Measurements from ENCODE around the gene SNRPA. TPM values are rescaled to one million over a fixed set of nuclear protein-coding genes. Genes with fewer than 3 reads are reported as not detected.

The SNRPA gene
- total RNA-seq, 1 donor: 20.6 TPM

DNA sequence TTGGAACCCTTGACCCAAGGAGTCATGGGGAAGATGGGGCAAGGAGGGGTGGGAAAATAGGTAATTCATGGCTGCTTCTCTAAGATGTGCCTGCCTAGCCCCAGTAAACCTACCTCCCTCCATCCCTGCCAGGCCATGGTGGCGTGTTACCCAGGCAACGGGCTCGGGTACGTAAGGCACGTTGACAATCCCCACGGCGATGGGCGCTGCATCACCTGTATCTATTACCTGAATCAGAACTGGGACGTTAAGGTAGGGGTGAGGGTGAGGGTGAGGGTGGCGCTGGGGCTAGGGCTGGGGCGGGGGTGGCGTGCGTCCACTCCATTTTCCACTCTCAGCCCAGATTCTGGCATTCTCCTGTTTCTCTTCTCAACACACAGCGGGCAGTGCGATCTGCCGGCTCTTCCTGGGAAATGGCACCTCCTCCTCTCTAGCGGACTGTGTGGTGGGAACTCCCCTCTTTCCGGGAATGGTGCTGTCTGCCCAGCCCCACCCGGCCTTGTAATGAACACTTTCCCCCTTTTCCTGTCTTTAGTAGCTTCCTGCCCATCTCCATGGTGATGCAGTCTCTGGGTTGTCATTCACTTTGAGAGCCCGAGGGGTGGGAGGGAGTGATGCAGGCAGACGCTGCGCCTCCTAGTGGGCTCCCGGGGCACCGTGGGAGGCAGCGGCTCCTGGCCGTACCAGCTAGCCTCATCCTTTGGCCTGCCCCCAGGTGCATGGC, 55.6 kb downstream of the SNRPA start:
- H3K4me2 ChIP-seq (ENCODE audit: insufficient read depth, low read length): peak overlapping the region; percentile 75
- no peaks in the 10 kb centered on the region for H3K27me3 ChIP-seq (ENCODE audit: insufficient read depth, low read length)
- TF ChIP-seq, protein P1, sequence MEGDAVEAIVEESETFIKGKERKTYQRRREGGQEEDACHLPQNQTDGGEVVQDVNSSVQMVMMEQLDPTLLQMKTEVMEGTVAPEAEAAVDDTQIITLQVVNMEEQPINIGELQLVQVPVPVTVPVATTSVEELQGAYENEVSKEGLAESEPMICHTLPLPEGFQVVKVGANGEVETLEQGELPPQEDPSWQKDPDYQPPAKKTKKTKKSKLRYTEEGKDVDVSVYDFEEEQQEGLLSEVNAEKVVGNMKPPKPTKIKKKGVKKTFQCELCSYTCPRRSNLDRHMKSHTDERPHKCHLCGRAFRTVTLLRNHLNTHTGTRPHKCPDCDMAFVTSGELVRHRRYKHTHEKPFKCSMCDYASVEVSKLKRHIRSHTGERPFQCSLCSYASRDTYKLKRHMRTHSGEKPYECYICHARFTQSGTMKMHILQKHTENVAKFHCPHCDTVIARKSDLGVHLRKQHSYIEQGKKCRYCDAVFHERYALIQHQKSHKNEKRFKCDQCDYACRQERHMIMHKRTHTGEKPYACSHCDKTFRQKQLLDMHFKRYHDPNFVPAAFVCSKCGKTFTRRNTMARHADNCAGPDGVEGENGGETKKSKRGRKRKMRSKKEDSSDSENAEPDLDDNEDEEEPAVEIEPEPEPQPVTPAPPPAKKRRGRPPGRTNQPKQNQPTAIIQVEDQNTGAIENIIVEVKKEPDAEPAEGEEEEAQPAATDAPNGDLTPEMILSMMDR (IDR thresholded peaks at IDR 0.05; ENCODE audit: extremely low read depth, low read depth, low read length): peak; percentile 94
- H3K4me1 ChIP-seq (ENCODE audit: insufficient read depth, low read length): peaks cover 32% of the 10 kb centered on the region
- H3K9me3 ChIP-seq (ENCODE audit: low read depth, low read length): no peaks in the 10 kb centered on the region
- H3K36me3 ChIP-seq (ENCODE audit: insufficient read depth, low read length): peaks cover 51% of the 10 kb centered on the region
- H4K20me1 ChIP-seq (ENCODE audit: insufficient read depth, low read length): peaks cover 84% of the 10 kb centered on the region
- peaks cover 78% of the 10 kb centered on the region for H3K79me2 ChIP-seq (ENCODE audit: insufficient read depth, low read length)
- peak; percentile 100 for DNase-seq (ENCODE audit: insufficient read length, low spot score, missing footprints)
- peak overlapping the region; percentile 21 for H2AFZ ChIP-seq (ENCODE audit: low read length)
- H3K27ac ChIP-seq (ENCODE audit: low read depth, low read length): peak overlapping the region; percentile 69
- H3K4me3 ChIP-seq (ENCODE audit: insufficient read depth, low read length): peak overlapping the region; percentile 36

GRCh38 chr19:40807147-40808020, 56.4 kb downstream of the SNRPA start:
- peak; percentile 75 for DNase-seq (ENCODE audit: insufficient read length, low spot score, missing footprints)
- Histone ChIP-seq H3K4me1 (ENCODE audit: insufficient read depth, low read length) (peaks cover 24% of the 10 kb centered on the region), H3K9me3 (ENCODE audit: low read depth, low read length) (no peaks in the 10 kb centered on the region), H3K4me3 (ENCODE audit: insufficient read depth, low read length) (no peak overlapping the region), H3K36me3 (ENCODE audit: insufficient read depth, low read length) (peaks cover 43% of the 10 kb centered on the region), H3K79me2 (ENCODE audit: insufficient read depth, low read length) (peaks cover 70% of the 10 kb centered on the region), H4K20me1 (ENCODE audit: insufficient read depth, low read length) (peaks cover 76% of the 10 kb centered on the region), H3K27me3 (ENCODE audit: insufficient read depth, low read length) (peaks cover 3% of the 10 kb centered on the region), H2AFZ (ENCODE audit: low read length) (no peak overlapping the region), H3K4me2 (ENCODE audit: insufficient read depth, low read length) (peak overlapping the region; percentile 75), H3K27ac (ENCODE audit: low read depth, low read length) (peak overlapping the region; percentile 56)
- TF ChIP-seq, protein P1 (IDR thresholded peaks at IDR 0.05; ENCODE audit: extremely low read depth, low read depth, low read length): no peak

- Histone ChIP-seq H3K4me2 (ENCODE audit: insufficient read depth, low read length) (no peak overlapping the region), H3K4me1 (ENCODE audit: insufficient read depth, low read length) (peaks cover 18% of the 10 kb centered on the region), H3K27ac (ENCODE audit: low read depth, low read length) (no peak overlapping the region), H4K20me1 (ENCODE audit: insufficient read depth, low read length) (peaks cover 73% of the 10 kb centered on the region), H3K27me3 (ENCODE audit: insufficient read depth, low read length) (peaks cover 3% of the 10 kb centered on the region), H3K79me2 (ENCODE audit: insufficient read depth, low read length) (peaks cover 65% of the 10 kb centered on the region), H3K4me3 (ENCODE audit: insufficient read depth, low read length) (no peak overlapping the region), H3K36me3 (ENCODE audit: insufficient read depth, low read length) (peaks cover 40% of the 10 kb centered on the region), H2AFZ (ENCODE audit: low read length) (no peak overlapping the region), H3K9me3 (ENCODE audit: low read depth, low read length) (no peaks in the 10 kb centered on the region)
- TF ChIP-seq, protein P1 (IDR thresholded peaks at IDR 0.05; ENCODE audit: extremely low read depth, low read depth, low read length): no peak
- DNase-seq (ENCODE audit: insufficient read length, low spot score, missing footprints): no peak
Measured at GRCh38 chr19:40808021-40808325, 57.0 kb downstream of the SNRPA start.

DNA sequence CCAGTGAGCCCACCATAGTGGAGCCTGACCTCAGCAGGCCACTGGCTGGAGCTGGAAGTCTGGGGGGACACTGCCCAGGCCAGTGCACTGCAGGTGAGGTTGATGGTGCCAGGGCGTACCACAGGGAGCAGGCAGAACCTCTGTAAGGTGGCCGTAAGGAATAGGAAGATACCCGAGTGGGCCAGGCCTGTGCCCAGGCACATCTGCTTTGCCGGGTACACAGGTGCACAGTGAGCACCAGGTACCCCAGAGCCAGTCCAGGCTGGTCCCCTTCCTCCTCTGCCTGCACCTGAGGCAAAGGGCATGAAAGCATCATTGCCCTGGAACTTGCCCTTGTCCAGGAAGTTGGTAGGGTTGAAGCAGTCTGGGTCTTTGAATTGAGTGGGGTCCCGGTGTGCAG, 57.5 kb downstream of the SNRPA start:
- peak; percentile 60 for DNase-seq (ENCODE audit: insufficient read length, low spot score, missing footprints)
- Histone ChIP-seq H3K4me1 (ENCODE audit: insufficient read depth, low read length) (peaks cover 13% of the 10 kb centered on the region), H4K20me1 (ENCODE audit: insufficient read depth, low read length) (peaks cover 68% of the 10 kb centered on the region), H3K9me3 (ENCODE audit: low read depth, low read length) (no peaks in the 10 kb centered on the region), H2AFZ (ENCODE audit: low read length) (no peak overlapping the region), H3K4me3 (ENCODE audit: insufficient read depth, low read length) (no peak overlapping the region), H3K79me2 (ENCODE audit: insufficient read depth, low read length) (peaks cover 59% of the 10 kb centered on the region), H3K27me3 (ENCODE audit: insufficient read depth, low read length) (peaks cover 3% of the 10 kb centered on the region), H3K4me2 (ENCODE audit: insufficient read depth, low read length) (no peak overlapping the region), H3K36me3 (ENCODE audit: insufficient read depth, low read length) (peaks cover 40% of the 10 kb centered on the region), H3K27ac (ENCODE audit: low read depth, low read length) (no peak overlapping the region)
- TF ChIP-seq, protein P1 (IDR thresholded peaks at IDR 0.05; ENCODE audit: extremely low read depth, low read depth, low read length): no peak
